Keratinocyte (primary cell): ENCODE measurements around the gene FOXB2. TPM values are rescaled to one million over a fixed set of nuclear protein-coding genes. Genes with fewer than 3 reads are reported as not detected.

Source experiments
- DNase-seq: peaks from one replicate; pipeline ENCODE4 v3.0.0-alpha.2; 2011; ENCODE audit warnings: low read depth, missing footprints, low spot score
- FAIRE-seq: peaks from 2 replicates; lab custom pipeline; 2011; peaks lifted over from hg19 to GRCh38; lab: Jason Lieb, UNC
- H2AFZ ChIP-seq: 2 replicates; pipeline ENCODE4 v1.6.0; 2012; ENCODE audit warnings: low read length, control low read depth, inconsistent platforms; ENCODE audit not compliant: control insufficient read depth
- H3K27ac ChIP-seq: 2 replicates; pipeline ENCODE4 v1.5.1; 2011; ENCODE audit warnings: low read length; ENCODE audit not compliant: control insufficient read depth, insufficient read depth
- H3K27me3 ChIP-seq: 3 replicates; pipeline ENCODE4 v1.6.0; 2011; ENCODE audit warnings: low read length; ENCODE audit not compliant: control insufficient read depth, insufficient read depth; ENCODE audit errors: extremely low read depth
- H3K36me3 ChIP-seq, 2 experiments: 2 replicates in 1 of 2; 3 replicates in 1 of 2; pipeline ENCODE4 v1.5.1; 2011; ENCODE audit warnings: low read length in 2 of 2, mild to moderate bottlenecking in 1 of 2; ENCODE audit not compliant: control insufficient read depth in 2 of 2, insufficient read depth in 2 of 2; ENCODE audit errors: extremely low read depth in 1 of 2
- H3K4me1 ChIP-seq: 3 replicates; pipeline ENCODE4 v1.5.1; 2011; ENCODE audit warnings: low read length; ENCODE audit not compliant: control insufficient read depth, insufficient read depth; ENCODE audit errors: extremely low read depth
- H3K4me2 ChIP-seq: 3 replicates; pipeline ENCODE4 v1.6.0; 2011; ENCODE audit warnings: low read depth, low read length; ENCODE audit not compliant: control insufficient read depth, insufficient read depth; ENCODE audit errors: extremely low read depth
- H3K4me3 ChIP-seq, 3 experiments: fragments of 200-600 bp in 1 of 3; sonication (generic) in 1 of 3; 2 replicates in 2 of 3; 3 replicates in 1 of 3; pipeline ENCODE4 v1.5.1; 2011 to 2016; ENCODE audit warnings: low read length in 3 of 3, mild to moderate bottlenecking in 3 of 3, control low read depth in 2 of 3, inconsistent platforms in 1 of 3, low read depth in 1 of 3, mixed read lengths in 1 of 3, mixed run types in 1 of 3, moderate library complexity in 1 of 3; ENCODE audit not compliant: control insufficient read depth in 2 of 3, insufficient read depth in 2 of 3; ENCODE audit errors: extremely low read depth in 1 of 3
- H3K79me2 ChIP-seq: 2 replicates; pipeline ENCODE4 v1.6.0; 2012; ENCODE audit warnings: low read length; ENCODE audit not compliant: control insufficient read depth, insufficient read depth
- H3K9ac ChIP-seq: 3 replicates; pipeline ENCODE4 v1.6.0; 2011; ENCODE audit warnings: low read length; ENCODE audit not compliant: control insufficient read depth, insufficient read depth; ENCODE audit errors: extremely low read depth
- H3K9me1 ChIP-seq: 3 replicates; pipeline ENCODE4 v1.6.0; 2011; ENCODE audit warnings: low read length; ENCODE audit not compliant: control insufficient read depth, insufficient read depth; ENCODE audit errors: extremely low read depth
- H3K9me3 ChIP-seq: 2 replicates; pipeline ENCODE4 v1.5.1; 2012; ENCODE audit warnings: low read depth, low read length; ENCODE audit not compliant: control insufficient read depth
- H4K20me1 ChIP-seq: 3 replicates; pipeline ENCODE4 v1.6.0; 2011; ENCODE audit warnings: low read length; ENCODE audit not compliant: control insufficient read depth, insufficient read depth; ENCODE audit errors: extremely low read depth
- CTCF ChIP-seq, 3 experiments: IDR thresholded peaks in 1 of 3; conservative IDR thresholded peaks in 1 of 3; optimal IDR thresholded peaks in 1 of 3; 2 replicates in 2 of 3; 3 replicates in 1 of 3; pipeline versions ENCODE3 to v1.5.1; 2011; ENCODE audit warnings: low read length in 3 of 3, mild to moderate bottlenecking in 3 of 3, moderate library complexity in 2 of 3, control low read depth in 1 of 3, inconsistent platforms in 1 of 3; ENCODE audit not compliant: insufficient read depth in 2 of 3; ENCODE audit errors: extremely low read depth in 1 of 3
- EZH2 ChIP-seq: IDR thresholded peaks from one replicate; pipeline ENCODE4 v1.6.1; 2012; ENCODE audit warnings: inconsistent platforms, mild to moderate bottlenecking, low read length, moderate library complexity
- dilution Hi-C: fragments of 300-500 bp; cut with MboI; formaldehyde crosslinking; loops from one replicate; pipeline ENCODE4 v1.7.0; 2020; ENCODE audit warnings: low sequenced_read_pairs; ENCODE audit not compliant: extremely low pct_ligation_motif_present
- polyA plus RNA-seq, 5 experiments: library from polyadenylated mRNA; depleted of rRNA in 3 of 5; stranded (reverse) in 3 of 5; stranded (forward) in 1 of 5; unstranded in 1 of 5; fragments of >200 nt; gene quantifications; 1 replicate in 1 of 5; 2 replicates in 3 of 5; 3 replicates in 1 of 5; pipeline versions ENCODE4 v1.2.1 to v1.2.3, GENCODE V29; 2011 to 2012; ENCODE audit warnings: missing spikeins in 2 of 5, low read depth in 1 of 5, low replicate concordance in 1 of 5

Gene FOXB2
- polyA plus RNA-seq, 1 donor (not counting 4 experiments of a cell fraction or from before 2014, with no cell fraction given), result not detected

GRCh38 chr9:77014597-77015263 is 4.7 kb upstream of the FOXB2 start:
- Histone ChIP-seq H3K4me2 (peak overlapping the region; percentile 36), H3K4me1 (no peaks in the 10 kb centered on the region), H3K27ac (no peak overlapping the region)

GRCh38 chr9:77015327-77016048 is 4.0 kb upstream of the FOXB2 start:
- no peak overlapping the region for H3K4me2 ChIP-seq
- H3K4me3 ChIP-seq, result no peak overlapping the region
- no peaks in the 10 kb centered on the region for H3K36me3 ChIP-seq
- H3K79me2 ChIP-seq, result no peaks in the 10 kb centered on the region
- H3K9me3 ChIP-seq, result no peaks in the 10 kb centered on the region
- no peaks in the 10 kb centered on the region for H3K9me1 ChIP-seq
- H3K27me3 ChIP-seq, result peaks cover 88% of the 10 kb centered on the region
- DNase-seq, result no peak
- H3K27ac ChIP-seq, result no peak overlapping the region
- H2AFZ ChIP-seq, result no peak overlapping the region
- dilution Hi-C loops, result no loop called here
- no peak overlapping the region for H3K9ac ChIP-seq
- H3K4me1 ChIP-seq, result no peaks in the 10 kb centered on the region
- H4K20me1 ChIP-seq, result no peaks in the 10 kb centered on the region
- FAIRE-seq, result no peak
- no peak for TF ChIP-seq CTCF (optimal IDR thresholded peaks at IDR 0.05 in 1 of 3, IDR thresholded peaks at IDR 0.05 in 1 of 3, conservative IDR thresholded peaks at IDR 0.05 in 1 of 3; ENCODE audit: extremely low read depth in 1 of 3, insufficient read depth in 2 of 3, low read length in 3 of 3)
- TF ChIP-seq EZH2, result peak; percentile 87

More at GRCh38 chr9:77014597-77015263, 4.7 kb upstream of the FOXB2 start:
- Histone ChIP-seq H3K9me3 (no peaks in the 10 kb centered on the region), H3K4me3 (no peak overlapping the region), H3K36me3 (no peaks in the 10 kb centered on the region), H3K9me1 (no peaks in the 10 kb centered on the region), H2AFZ (no peak overlapping the region), H3K79me2 (no peaks in the 10 kb centered on the region), H3K9ac (no peak overlapping the region), H4K20me1 (no peaks in the 10 kb centered on the region), H3K27me3 (peaks cover 85% of the 10 kb centered on the region)
- dilution Hi-C loops, result no loop called here
- TF ChIP-seq EZH2, result no peak
- peak; percentile 43 to 63 (median 52) for TF ChIP-seq CTCF (optimal IDR thresholded peaks at IDR 0.05 in 1 of 3, IDR thresholded peaks at IDR 0.05 in 1 of 3, conservative IDR thresholded peaks at IDR 0.05 in 1 of 3; ENCODE audit: extremely low read depth in 1 of 3, insufficient read depth in 2 of 3, low read length in 3 of 3)
- DNase-seq, result no peak
- FAIRE-seq, result no peak
